HG03378 (cell line): ENCODE measurements around the gene CACNA1H.

Source experiments
- ATAC-seq: cut with Tn5 transposase; IDR thresholded peaks from one replicate; pipeline ENCODE4 v1.9.1; 2021; ENCODE audit warnings: mild to moderate bottlenecking, moderate library complexity; ENCODE audit not compliant: unreplicated experiment

Gene CACNA1H

DNA sequence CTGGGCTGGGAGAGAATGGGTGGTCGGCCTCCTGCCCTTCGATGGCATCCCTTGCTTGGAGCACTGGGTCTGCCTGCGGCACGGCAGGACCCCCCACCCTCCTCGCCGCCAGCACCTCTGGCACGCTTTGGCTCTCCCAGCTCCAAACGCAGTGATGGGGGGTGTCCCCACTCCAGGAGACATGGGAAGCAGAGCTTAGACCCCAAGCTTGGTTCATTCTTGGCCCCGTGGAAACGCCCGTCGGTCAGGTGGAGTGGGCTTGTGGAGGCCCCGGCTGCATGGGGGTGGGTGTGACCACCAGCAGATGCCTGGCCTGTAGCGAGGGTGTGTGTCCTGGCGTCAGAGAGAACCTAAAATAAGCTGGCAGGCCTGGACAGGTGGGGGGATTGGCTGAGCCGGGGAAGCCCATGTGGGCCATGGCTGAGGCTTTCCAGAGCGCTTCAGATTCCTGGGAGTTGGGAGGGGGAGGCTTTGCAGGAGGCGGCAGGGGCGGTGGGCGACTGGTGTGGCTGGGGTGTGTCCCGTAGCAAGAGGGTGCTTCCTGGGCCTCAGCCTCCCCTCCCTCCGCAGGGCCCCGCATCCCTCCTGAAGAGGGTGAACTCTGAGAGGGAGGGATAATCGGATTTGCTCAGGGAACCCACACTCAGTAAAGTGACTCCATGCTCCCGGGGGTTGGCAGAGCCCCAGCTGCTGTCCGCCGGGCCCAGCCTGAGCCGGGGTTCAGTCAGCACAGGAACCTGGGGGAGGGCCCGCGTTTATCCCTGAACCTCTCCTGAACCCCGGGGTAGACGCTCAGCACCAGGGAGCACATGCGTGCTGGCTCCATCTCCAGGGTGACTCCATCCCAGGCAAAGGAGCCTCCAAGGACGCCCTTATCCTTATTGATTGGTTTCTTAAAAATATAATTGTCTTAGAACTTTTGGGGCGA is 3.4 kb downstream of the CACNA1H start:
- no peak for ATAC-seq

DNA sequence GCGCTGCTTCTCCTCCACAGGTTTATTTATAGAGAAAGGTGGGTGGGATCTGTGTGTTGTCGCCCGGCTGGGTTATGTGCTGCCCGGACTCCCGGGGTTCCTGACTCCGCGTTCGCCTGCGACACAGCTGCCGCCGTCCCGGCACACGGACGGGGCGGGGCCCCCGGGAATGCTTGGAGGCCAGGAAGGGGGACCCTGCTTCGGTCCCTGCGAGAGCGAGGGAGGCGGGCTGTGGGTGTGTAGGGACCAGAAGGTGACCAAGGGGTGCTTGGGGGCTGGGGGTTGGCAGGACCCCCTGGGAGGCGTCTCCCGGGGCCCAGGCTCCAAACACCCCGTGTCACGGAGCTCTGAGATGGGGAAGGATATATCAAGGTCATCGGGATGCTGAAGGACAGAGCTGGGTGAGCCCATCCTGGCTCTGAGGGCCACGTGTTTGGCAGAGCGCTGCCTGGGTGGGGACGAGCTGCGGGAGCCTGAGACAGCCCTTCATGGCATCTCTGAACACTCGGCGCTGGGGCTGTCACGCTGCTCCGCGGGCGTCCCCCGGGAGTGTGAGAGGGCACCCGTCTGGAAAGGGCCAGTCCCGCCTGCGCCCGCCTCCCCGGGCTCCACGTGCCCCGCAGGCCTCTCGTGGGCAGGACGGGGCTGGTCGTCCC is 4.2 kb downstream of the CACNA1H start:
- ATAC-seq = no peak

DNA sequence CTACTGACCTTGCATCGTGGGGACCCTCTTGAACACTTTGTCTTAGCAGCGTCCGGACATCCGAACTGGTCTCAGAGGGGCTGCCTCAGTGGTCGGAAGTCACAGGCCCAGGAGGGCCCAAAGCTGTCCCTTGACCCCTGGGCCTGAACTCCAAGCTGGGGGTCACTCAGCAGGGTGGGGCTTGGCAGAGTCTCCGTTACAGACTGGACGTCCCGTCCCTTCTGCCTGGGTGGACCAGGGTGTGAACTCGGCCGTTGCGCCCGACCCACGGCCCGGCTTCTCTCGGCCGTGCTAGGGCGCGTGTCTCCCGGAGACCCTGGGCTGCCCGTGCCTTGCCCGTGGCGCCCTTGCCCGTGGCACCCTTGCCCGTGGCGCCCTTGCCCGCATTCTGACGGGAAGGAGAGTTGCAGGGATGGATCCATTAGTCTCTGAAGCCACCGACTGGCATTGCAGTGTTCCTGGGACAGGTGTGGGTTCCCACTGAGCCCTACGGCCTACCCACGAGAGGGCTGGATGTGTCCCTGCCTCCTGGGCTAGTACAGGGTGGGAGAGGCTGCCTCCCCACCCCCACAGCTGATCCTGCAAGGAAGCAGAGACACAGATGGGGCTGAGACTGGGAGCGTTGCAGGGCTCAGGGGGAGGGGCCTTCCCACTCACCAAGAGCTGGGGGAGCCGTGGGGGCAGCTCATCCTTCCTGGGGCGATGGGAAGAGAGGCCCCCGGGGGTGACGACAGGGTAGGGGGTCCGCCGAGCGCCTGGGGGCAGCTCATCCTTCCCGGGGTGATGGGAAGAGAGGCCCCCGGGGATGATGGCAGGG is 4.9 kb downstream of the CACNA1H start:
- ATAC-seq = no peak

DNA sequence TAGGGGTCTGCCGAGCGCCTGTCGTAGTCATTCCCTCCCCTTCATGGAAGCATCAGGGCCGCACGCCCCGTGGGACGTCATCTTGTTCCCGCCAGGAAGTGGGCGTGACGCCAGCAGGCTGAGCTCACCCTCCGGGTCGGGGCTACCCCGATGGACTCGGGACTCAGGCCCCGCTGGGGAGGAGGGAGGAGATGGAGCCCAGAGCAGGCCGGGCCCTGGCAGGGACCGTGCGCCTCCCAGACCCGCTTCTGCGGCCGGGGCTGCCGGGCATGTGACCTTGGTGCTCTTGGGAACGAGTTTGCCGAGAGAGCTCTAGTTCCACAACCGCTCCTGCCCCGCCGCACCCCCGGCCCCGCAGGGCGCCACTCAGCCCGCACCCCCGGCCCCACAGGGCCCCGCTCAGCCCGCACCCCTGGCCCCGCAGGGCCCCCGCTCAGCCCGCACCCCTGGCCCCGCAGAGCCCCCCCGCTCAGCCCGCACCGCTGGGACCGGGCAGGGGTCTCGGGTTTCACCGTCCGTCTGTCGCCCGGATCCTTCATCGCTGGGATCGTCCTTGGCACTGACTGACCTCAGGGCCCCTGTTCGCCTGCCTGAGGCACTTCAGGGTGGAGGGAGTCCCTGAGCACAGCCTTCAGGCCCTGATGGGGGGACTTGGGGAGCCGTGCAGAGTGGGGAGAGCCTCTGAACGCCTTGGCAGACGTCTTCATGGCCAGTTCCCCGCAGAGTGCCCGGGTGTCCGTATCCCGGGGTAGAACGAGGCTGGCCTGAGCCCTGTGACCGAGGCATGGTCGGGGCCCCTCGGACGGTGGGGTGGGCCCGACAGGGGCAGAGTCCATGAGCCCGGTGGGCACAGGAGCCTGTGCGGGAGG is 5.8 kb downstream of the CACNA1H start:
- ATAC-seq = no peak

DNA sequence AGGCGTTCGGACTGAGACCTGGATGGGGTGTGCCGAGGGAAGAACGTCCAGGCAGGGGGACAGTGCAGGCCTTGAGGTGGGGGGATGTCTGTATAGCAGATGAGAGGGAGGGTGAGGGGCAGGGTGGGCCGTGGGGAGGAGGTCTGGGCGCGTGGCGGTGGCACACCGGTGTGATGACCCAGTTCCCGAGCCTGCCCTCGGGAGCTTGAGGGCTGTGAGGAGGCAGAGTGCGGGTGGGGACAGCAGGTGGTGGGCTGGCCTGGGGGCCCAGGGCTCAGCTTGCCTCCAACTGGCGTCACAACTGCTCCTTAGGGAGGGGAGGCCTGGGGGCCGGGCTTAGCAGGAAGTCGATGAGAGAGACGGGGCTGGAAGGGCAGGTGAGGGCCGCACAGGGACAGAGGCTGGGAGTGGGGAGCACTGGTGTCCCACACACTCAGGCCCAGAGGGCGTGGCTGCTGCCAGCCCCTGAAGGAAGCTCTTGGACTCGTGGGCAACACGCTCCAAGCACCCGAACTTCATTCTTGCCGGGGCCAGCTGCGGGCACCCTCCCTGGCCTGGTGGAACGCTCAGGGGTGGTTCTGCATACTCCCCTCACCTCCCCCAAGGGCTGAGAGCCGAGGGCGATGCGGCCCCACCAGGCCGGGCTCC is 6.5 kb downstream of the CACNA1H start:
- no peak for ATAC-seq

DNA sequence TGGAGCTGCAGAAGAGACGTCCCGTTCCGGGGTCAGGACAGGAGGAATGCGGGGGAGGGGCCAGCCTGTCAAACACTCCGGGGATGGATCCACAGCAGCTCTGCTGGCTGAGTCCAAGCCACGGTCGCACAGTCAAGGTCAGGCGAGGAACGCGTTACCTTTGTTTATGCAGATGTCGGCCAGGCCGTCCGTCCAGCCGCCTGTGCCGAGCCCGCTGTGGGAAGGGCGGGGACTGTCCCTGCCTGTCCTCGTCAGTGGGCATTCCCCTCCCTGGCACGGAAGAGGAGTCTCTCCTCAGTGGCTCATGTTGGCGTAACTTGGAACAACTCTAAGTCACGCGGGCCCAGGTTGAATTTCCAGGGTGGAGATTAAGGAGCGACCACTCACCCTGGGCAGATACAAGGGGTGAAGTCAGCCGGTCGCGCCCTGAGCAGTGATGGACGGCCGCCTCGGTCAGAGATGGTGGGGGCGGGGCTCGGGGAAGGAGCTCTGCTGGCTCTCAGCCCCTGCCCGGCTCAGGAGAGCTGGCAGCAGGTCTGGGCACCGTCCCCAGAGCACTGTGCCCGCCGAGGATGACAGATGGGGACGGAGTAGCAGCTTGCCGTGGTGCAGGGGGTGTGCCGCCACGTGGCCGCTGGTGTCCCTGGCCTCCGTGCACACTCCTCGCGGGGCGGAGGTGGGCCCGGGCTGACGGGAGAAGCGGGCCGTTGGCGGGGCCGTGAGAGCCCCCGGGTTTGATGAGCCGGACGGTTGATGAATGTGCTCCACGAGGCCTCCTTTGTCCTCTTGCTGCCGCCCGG is 7.3 kb downstream of the CACNA1H start:
- ATAC-seq = no peak

DNA sequence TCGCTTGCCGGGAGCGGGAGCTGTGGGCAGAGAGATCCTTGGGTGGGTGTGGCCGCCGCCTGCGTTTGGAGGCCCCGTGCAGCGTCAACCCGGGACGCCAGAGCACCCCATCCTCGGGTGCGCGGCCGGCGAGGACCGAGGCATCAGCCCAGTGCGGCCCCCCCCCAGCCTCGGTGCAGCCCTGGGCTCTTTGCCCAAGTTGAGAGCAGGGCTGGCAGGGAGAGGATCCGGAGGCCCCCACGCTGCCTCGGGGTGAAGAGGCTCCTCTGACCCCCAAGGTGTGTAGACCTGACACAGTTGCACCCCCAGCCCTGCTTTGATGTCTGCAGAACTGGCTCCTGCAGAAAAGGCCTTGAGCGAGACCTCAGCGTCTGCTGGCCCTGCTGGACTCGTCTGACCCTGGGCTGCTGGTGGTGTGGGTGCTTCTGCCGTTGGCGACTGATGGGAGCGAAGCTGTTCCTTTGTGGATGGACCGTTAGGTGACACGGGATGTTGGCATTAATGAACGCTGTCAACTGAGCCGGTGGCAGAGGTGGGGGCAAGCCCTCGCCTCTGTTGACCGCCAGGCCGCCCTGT is 8.0 kb downstream of the CACNA1H start:
- no peak for ATAC-seq

DNA sequence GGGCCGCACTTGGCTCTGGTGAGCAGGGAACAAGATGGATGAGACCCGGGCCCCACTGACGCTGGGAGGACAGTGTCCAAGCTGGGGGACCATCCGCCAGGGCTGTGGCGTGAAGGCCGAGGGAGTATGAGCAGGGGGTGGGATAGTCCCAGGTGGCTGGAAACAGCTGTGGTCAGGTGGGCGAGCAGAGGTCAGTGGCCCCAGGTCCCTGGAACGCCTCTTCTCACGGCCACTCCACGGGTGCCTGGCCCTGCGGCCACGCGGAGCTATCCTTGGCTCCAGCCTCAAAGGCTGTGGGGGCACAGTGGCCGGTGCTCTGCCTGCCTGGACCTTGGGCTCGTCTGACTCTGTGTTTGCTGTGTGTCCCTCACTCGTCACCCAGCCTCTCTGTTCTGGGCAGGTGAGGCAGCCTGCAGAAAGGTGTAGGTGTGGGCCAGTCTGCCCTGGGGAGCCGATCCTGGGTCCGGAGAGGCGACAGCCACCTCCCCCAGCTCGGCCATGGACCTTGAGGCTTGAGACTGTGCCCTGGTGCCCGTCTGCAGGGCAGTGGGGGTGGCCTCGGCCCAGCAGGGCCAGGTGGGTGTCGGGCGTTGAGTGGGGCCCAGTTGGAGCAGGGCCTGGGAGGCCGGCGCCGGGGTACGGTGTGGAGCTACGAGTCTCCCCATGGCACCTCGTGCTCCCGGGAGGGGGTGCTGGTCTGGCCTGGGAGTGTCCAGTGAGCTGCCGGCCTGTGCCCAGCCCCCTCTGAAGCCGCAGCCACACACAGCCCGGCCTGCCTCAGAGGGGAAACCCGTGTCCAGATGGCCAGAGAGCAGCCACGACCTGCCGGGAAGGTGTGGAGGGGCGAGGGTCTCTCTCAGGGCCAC is 10.0 kb downstream of the CACNA1H start:
- ATAC-seq = no peak

DNA sequence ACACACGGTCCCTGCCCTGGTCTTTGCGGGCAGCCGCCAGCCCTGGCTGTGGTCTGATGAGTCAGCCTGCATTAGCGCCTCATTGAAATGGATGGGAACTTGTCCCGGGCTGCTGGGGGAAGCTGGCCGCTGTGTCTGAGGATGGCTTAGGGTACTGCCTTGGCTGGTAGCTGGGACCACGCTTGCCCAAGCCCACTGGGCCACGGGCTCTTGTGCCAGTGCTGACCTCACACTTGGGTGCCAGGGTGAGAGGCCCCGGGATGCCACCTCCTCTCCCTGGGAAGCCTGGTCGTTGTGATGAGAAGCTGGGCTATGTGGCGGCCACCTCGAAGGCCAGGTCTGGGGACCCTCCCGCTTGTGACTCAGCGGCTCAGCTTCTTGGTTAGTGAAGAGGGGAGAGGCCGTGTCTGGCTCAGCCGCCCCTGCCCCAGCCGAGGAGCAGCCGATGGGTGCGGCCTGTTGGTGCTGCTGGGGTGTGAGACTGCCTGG is 10.7 kb downstream of the CACNA1H start:
- ATAC-seq = no peak

DNA sequence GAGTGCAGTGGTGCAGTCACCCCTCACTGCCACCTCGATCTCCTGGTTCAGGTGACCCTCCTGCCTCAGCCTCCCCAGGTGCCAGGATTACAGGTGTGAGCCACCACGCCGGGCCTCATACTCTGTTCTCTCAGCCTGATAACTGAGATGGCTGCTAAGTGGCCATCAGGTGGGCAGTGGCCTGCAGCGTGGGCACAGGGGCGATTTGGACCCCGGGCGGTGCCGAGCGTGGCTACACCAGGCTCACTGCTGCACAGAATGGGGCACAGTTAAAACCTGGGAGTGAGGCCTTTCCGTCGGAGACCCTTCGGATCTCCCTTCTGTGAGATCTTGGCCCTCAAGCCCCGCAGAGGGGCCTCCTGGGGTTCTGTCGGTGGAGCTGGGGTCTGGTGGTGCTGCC is 11.5 kb downstream of the CACNA1H start:
- no peak for ATAC-seq

DNA sequence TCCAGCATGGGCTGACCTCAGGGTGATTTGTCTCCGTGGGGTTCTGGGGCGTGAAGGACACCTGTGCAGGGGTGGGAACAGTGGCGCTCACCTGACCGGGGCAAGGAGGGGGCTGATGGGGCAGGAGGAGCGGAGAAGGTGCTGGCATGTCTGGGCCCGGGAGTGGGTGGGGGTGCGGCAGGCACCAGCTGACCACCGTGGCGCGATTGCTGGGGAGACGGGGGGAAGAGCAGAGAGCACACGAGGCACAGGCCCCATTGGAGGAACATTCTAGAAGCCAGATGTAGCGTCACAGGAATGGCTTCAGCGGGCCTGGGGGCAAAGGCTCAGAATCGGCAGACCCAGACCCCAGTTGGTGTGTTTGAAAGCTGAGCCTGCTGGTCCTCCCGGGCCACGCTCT is 12.1 kb downstream of the CACNA1H start:
- no peak for ATAC-seq

DNA sequence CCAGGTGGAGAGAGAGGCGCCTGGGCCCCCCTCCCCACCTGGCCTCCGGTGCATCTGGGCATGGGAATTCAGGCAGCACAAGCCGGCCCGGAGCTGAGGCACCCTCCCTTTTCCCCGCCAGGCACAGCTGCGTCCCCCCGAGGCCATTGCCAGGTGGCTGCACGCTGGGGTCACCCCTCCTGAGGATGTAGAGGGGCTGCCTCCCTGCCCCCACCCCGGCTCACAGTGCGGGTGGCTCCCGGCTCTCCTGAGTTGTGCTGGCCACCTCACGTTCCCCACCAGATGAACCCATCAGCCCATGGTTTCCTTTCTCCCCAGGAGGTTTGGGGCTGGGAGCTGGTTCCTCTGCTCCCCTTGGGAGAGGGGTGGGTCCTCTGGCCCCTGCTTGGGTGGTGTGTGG is 12.6 kb downstream of the CACNA1H start:
- ATAC-seq = no peak

DNA sequence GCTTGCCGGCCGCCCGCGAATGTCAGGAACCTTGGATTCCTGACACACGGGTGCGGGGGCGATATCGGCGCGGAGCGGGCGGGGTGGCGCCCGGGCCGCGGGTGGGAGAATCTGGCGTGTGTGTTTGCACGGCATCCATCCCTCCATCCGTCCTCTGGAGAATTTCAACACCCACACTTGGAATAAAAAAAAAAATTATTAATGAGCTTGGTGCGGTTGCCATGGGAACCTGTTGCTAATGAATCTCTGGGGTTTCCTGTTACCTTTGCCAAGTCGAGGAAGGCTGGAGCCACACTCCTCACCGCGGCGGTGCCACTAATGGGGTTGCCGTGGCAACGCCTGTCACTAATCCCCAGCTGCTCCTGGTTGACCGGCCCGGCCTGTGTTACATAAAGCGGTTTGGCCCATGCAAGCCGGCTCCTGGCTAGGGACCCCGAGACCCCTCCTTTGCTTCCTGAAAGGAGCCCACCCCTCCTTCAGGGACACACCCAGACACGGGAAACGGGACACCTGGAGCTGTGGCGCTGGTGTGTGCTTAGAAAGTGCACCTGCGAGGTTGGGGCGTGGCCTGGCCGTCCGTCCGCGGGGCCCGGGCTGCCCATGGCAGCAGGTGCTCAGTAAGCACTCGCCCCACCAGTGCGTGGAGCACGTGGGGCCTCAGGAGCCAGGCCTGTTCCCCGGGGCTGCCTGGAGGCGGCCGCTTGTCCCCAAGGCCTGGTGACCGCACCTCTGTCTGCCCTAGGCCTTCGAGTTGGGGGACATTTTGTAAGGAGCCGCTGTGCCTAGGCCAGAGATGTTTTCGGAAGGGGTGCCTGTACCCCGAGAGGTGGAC is 14.6 kb downstream of the CACNA1H start:
- no peak for ATAC-seq

DNA sequence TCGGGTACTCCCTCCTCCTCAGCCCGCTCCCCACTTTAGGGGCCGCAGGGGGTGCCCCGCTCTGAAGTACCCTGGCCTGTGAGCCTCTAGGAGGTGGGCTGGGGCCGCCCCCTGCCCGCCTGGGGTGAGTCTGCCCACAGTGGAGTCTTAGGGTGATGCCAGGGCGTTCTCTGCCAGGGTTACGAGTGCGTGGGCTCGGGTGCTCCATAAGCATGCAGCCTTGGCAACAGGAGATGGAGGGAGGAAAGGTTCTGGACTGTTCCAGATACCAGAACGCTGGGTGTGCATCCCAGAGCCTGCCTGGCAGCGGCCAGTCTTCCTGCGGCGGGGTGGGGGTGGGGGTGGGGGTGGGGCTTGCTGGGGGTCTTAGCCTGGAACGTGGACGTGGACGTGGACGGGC is 15.9 kb downstream of the CACNA1H start:
- no peak for ATAC-seq

DNA sequence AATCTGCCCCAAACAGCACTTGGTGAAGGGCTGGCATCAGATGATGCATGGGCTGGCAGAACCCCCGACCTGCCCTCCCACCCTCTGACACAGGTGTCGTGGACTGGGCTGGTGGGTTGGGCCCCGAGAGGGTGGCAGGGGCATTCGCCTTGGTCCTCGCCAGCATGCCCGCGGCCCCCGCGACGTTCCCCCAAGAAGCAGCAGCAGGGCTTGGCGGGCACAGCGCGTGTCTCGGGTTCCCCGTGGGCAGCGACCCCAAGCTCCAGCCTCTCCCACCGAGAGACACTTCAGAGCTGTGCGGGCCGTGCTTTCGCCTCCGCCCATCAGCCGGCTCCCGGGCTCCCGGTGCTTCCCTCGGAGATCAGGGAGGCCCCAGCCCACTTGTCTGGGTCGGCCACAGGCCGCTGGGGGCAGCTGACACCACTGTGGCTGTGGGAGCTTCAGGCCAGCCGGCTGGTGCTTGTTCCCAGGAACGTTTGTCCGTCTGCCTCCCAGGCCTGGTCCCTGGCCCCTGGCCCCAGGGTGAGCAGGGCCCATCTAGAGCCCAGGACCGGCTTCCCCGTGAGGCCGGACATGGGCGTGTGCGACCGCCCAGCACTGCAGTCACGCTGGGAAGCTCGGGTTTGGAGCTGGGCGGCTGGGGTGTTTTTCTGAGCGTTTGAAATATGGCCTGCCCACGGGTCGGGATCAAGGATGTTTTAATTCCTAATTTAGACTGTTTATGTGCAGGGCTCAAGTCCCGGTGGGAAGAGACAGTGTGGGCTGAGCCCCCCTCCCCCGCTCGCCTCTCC is 16.6 kb downstream of the CACNA1H start:
- ATAC-seq = no peak

DNA sequence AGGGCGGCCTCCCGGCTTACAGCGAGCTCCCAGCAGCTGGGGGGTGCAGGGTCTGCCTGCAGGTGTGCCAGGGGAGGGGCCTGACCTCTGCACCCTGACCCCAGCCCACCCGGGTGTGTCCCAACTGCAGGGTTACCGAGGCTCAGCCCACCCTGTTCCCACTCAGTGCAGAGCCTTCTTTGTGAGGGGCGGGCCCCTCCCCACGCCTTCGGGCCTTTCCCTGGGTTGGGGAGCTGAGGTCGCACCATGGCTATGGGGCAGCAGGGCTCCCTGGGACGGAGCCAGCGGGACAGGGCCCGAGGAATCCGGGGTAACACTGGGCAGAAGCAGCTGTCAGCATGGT is 17.1 kb downstream of the CACNA1H start:
- no peak for ATAC-seq
